ENCODE measurements around the gene COL7A1. TPM values are rescaled to one million over a fixed set of nuclear protein-coding genes. Genes with fewer than 3 reads are reported as not detected.

The COL7A1 gene
- total and polyA plus RNA-seq, 2 of the 13 experiments (the other 11 are each of a cell fraction or from before 2014, with no cell fraction given): 2.7 to 11.7 TPM

DNA sequence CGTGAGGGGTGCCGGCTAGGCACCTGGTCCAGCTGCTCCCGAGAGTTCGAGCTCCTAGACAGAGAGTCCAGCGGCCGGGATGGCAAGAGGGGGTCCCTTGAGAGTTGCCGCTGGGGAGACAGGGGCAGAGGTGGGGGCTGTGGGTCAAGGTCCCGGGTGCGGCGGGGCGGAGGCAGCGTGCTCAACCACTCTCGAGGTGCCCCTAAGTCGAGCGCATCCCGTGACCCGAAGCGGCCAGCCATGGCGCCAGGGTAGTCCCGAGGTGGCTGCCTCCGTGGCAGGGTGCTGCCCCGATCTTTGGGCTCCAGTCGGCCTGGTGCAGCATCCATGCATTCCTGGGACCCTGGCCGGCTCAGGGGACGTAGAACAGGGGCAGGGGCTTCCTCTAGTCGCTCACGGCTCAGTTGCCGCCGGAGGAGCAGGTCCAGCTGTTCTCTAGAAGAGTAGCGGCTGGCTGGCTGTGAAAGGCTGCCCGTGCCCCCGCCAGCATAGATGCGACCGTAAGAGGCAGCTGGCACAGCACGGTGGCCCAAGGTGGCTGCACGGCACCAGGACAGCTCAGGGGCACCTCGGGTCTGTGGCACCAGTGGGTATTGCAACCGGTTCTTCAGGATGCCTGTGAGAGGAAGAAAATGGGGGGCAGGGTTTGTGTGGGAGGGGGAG lies 44.9 kb upstream of the COL7A1 start:
- H3K36me3 ChIP-seq (replicated peaks in 1 of 2; ENCODE audit: control insufficient read depth in 1 of 2, insufficient read depth in 2 of 2, low read length in 2 of 2): peaks cover 1 to 2% of the 10 kb centered on the region in 2 experiments; a peak in 2 of 5 replicates
- peaks cover 9% of the 10 kb centered on the region for H3K79me2 ChIP-seq (ENCODE audit: insufficient read depth, low read length)
- ATAC-seq: no peak
- no TSS peak for BruUV-seq (replicated peaks)
- in situ Hi-C loops (cut with HindIII; ENCODE audit: extremely low pct_ligation_motif_present, low pct_unique_long_range_greater_than_20kb) (no loop called here), intact Hi-C loops (cut with micrococcal nuclease; ENCODE audit: unreplicated experiment) (no loop called here)
- ChIA-PET CTCF (ENCODE audit: low intra/inter-chr PET ratio, low total read pairs) (no interaction called here), POLR2A (no interaction called here)
- TF ChIP-seq, protein P1, sequence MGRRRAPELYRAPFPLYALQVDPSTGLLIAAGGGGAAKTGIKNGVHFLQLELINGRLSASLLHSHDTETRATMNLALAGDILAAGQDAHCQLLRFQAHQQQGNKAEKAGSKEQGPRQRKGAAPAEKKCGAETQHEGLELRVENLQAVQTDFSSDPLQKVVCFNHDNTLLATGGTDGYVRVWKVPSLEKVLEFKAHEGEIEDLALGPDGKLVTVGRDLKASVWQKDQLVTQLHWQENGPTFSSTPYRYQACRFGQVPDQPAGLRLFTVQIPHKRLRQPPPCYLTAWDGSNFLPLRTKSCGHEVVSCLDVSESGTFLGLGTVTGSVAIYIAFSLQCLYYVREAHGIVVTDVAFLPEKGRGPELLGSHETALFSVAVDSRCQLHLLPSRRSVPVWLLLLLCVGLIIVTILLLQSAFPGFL (CRISPR knock-in tag; IDR thresholded peaks at IDR 0.05): no peak
- TF ChIP-seq TBP (CRISPR knock-in tag; IDR thresholded peaks at IDR 0.05): no peak
- no peak for TF ChIP-seq MIER2 (CRISPR knock-in tag; IDR thresholded peaks at IDR 0.05)
- TF ChIP-seq, protein P2, sequence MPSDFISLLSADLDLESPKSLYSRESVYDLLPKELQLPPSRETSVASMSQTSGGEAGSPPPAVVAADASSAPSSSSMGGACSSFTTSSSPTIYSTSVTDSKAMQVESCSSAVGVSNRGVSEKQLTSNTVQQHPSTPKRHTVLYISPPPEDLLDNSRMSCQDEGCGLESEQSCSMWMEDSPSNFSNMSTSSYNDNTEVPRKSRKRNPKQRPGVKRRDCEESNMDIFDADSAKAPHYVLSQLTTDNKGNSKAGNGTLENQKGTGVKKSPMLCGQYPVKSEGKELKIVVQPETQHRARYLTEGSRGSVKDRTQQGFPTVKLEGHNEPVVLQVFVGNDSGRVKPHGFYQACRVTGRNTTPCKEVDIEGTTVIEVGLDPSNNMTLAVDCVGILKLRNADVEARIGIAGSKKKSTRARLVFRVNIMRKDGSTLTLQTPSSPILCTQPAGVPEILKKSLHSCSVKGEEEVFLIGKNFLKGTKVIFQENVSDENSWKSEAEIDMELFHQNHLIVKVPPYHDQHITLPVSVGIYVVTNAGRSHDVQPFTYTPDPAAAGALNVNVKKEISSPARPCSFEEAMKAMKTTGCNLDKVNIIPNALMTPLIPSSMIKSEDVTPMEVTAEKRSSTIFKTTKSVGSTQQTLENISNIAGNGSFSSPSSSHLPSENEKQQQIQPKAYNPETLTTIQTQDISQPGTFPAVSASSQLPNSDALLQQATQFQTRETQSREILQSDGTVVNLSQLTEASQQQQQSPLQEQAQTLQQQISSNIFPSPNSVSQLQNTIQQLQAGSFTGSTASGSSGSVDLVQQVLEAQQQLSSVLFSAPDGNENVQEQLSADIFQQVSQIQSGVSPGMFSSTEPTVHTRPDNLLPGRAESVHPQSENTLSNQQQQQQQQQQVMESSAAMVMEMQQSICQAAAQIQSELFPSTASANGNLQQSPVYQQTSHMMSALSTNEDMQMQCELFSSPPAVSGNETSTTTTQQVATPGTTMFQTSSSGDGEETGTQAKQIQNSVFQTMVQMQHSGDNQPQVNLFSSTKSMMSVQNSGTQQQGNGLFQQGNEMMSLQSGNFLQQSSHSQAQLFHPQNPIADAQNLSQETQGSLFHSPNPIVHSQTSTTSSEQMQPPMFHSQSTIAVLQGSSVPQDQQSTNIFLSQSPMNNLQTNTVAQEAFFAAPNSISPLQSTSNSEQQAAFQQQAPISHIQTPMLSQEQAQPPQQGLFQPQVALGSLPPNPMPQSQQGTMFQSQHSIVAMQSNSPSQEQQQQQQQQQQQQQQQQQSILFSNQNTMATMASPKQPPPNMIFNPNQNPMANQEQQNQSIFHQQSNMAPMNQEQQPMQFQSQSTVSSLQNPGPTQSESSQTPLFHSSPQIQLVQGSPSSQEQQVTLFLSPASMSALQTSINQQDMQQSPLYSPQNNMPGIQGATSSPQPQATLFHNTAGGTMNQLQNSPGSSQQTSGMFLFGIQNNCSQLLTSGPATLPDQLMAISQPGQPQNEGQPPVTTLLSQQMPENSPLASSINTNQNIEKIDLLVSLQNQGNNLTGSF (CRISPR knock-in tag; IDR thresholded peaks at IDR 0.05): no peak
- no peak for TF ChIP-seq FLYWCH1 (CRISPR knock-in tag; IDR thresholded peaks at IDR 0.05)
- no peak for TF ChIP-seq TEAD2 (CRISPR knock-in tag; IDR thresholded peaks at IDR 0.05)
- TF ChIP-seq HHEX (CRISPR knock-in tag; IDR thresholded peaks at IDR 0.05): no peak
- no peak for TF ChIP-seq NCOA2 (CRISPR knock-in tag; IDR thresholded peaks at IDR 0.05)
- no peak for TF ChIP-seq FOSL1 (CRISPR knock-in tag; IDR thresholded peaks at IDR 0.05; ENCODE audit: borderline replicate concordance)
- TF ChIP-seq, protein P3, sequence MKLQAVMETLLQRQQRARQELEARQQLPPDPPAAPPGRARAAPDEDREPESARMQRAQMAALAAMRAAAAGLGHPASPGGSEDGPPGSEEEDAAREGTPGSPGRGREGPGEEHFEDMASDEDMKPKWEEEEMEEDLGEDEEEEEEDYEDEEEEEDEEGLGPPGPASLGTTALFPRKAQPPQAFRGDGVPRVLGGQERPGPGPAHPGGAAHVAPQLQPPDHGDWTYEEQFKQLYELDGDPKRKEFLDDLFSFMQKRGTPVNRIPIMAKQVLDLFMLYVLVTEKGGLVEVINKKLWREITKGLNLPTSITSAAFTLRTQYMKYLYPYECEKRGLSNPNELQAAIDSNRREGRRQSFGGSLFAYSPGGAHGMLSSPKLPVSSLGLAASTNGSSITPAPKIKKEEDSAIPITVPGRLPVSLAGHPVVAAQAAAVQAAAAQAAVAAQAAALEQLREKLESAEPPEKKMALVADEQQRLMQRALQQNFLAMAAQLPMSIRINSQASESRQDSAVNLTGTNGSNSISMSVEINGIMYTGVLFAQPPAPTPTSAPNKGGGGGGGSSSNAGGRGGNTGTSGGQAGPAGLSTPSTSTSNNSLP (IDR thresholded peaks at IDR 0.05; ENCODE audit: low read depth, low read length): no peak
- TF ChIP-seq MTF1 (CRISPR knock-in tag; IDR thresholded peaks at IDR 0.05): no peak
- no peak for TF ChIP-seq ZMYM4 (CRISPR knock-in tag; IDR thresholded peaks at IDR 0.05)
- TF ChIP-seq PPARG (CRISPR knock-in tag; conservative IDR thresholded peaks at IDR 0.05): no peak
- TF ChIP-seq ZFP37 (CRISPR knock-in tag; IDR thresholded peaks at IDR 0.05; ENCODE audit: borderline replicate concordance): no peak
- H4K20me1 ChIP-seq (ENCODE audit: insufficient read depth, low read length): no peaks in the 10 kb centered on the region
- H3K4me1 ChIP-seq (ENCODE audit: insufficient read depth, low read length): peaks cover 27% of the 10 kb centered on the region
- no peak for FAIRE-seq
- no peak overlapping the region for H3K27ac ChIP-seq (ENCODE audit: extremely low read length, insufficient read depth, low read length)
- H3K9me3 ChIP-seq (ENCODE audit: low read length): no peaks in the 10 kb centered on the region
- H3K4me3 ChIP-seq (replicated peaks in 1 of 3; ENCODE audit: insufficient read depth in 1 of 3, low read depth in 2 of 3, low read length in 3 of 3): no peak overlapping the region
- no peak overlapping the region for H3K9ac ChIP-seq (ENCODE audit: insufficient read depth, low read depth, low read length)
- no peak overlapping the region for H2AFZ ChIP-seq (ENCODE audit: low read length)
- no peak for DNase-seq (ENCODE audit: low spot score)
- 90% methylated on average over 19 of the region's 38 CpGs for WGBS (ENCODE audit: low lambda C conversion rate)
- no peak overlapping the region for H3K4me2 ChIP-seq (ENCODE audit: low read depth, low read length)
- H3K27me3 ChIP-seq (ENCODE audit: control insufficient read depth in 1 of 2, insufficient read depth in 2 of 2, low read length in 2 of 2): no peaks in the 10 kb centered on the region

All from HepG2 (cell line).